ENCODE measurements around the gene THADA. TPM values are rescaled to one million over a fixed set of nuclear protein-coding genes. Genes with fewer than 3 reads are reported as not detected.
"Not testable (repeated sequence)": the region's sequence is repeated elsewhere in the genome, so short reads cannot be mapped to it uniquely, and the experiment has no call there.

Gene THADA
- total RNA-seq, 1 experiment from 2014 or later = 29.4 TPM

GRCh38 chr2:43303889-43304288 lies 291.9 kb downstream of the THADA start:
- no peaks in the 10 kb centered on the region for H3K27me3 ChIP-seq (ENCODE audit: low read length)
- H3K36me3 ChIP-seq (ENCODE audit: insufficient read depth, low read length) = no peaks in the 10 kb centered on the region
- H3K9me2 ChIP-seq (replicated peaks; ENCODE audit: insufficient read depth, low read length) = no peaks in the 10 kb centered on the region
- H3K79me2 ChIP-seq (ENCODE audit: low read length) = no peaks in the 10 kb centered on the region
- no peaks in the 10 kb centered on the region for H3K9me3 ChIP-seq (ENCODE audit: low read length)
- no peak overlapping the region for H2AFZ ChIP-seq (ENCODE audit: low read length)
- no peaks in the 10 kb centered on the region for H3K4me1 ChIP-seq (ENCODE audit: low read length)
- no peak overlapping the region for H3K4me2 ChIP-seq (ENCODE audit: low read depth, low read length, poor library complexity, severe bottlenecking)
- H3K4me3 ChIP-seq (ENCODE audit: low read length) = no peak overlapping the region
- no peak overlapping the region for H3K9ac ChIP-seq (ENCODE audit: low read length)
- H4K20me1 ChIP-seq (ENCODE audit: insufficient read depth, low read depth, low read length) = no peaks in the 10 kb centered on the region
- no peak overlapping the region for H3K27ac ChIP-seq (ENCODE audit: low read length)
- no peak for DNase-seq

GRCh38 chr2:43302961-43303494 lies 292.8 kb downstream of the THADA start:
- H3K9me3 ChIP-seq (ENCODE audit: low read length) = no peaks in the 10 kb centered on the region
- H3K36me3 ChIP-seq (ENCODE audit: insufficient read depth, low read length) = no peaks in the 10 kb centered on the region
- H3K79me2 ChIP-seq (ENCODE audit: low read length) = no peaks in the 10 kb centered on the region
- H3K4me1 ChIP-seq (ENCODE audit: low read length) = no peaks in the 10 kb centered on the region
- DNase-seq = no peak
- no peak overlapping the region for H2AFZ ChIP-seq (ENCODE audit: low read length)
- H3K27me3 ChIP-seq (ENCODE audit: low read length) = no peaks in the 10 kb centered on the region
- no peaks in the 10 kb centered on the region for H4K20me1 ChIP-seq (ENCODE audit: insufficient read depth, low read depth, low read length)
- no peak overlapping the region for H3K9ac ChIP-seq (ENCODE audit: low read length)
- H3K4me2 ChIP-seq (ENCODE audit: low read depth, low read length, poor library complexity, severe bottlenecking) = no peak overlapping the region
- no peaks in the 10 kb centered on the region for H3K9me2 ChIP-seq (replicated peaks; ENCODE audit: insufficient read depth, low read length)
- 0 out of 2 replicates have a peak overlapping the region, but pooled peaks have one; percentile 11 for H3K27ac ChIP-seq (ENCODE audit: low read length)
- H3K4me3 ChIP-seq (ENCODE audit: low read length) = no peak overlapping the region

- no peak overlapping the region for H3K27ac ChIP-seq (ENCODE audit: low read length)
- DNase-seq = no peak
- no peaks in the 10 kb centered on the region for H3K9me3 ChIP-seq (ENCODE audit: low read length)
- H3K27me3 ChIP-seq (ENCODE audit: low read length) = no peaks in the 10 kb centered on the region
- no peaks in the 10 kb centered on the region for H3K79me2 ChIP-seq (ENCODE audit: low read length)
- H3K9ac ChIP-seq (ENCODE audit: low read length) = no peak overlapping the region
- H3K4me3 ChIP-seq (ENCODE audit: low read length) = no peak overlapping the region
- no peak overlapping the region for H3K4me2 ChIP-seq (ENCODE audit: low read depth, low read length, poor library complexity, severe bottlenecking)
- no peak overlapping the region for H2AFZ ChIP-seq (ENCODE audit: low read length)
- no peaks in the 10 kb centered on the region for H3K9me2 ChIP-seq (replicated peaks; ENCODE audit: insufficient read depth, low read length)
- no peaks in the 10 kb centered on the region for H3K36me3 ChIP-seq (ENCODE audit: insufficient read depth, low read length)
- no peaks in the 10 kb centered on the region for H3K4me1 ChIP-seq (ENCODE audit: low read length)
- H4K20me1 ChIP-seq (ENCODE audit: insufficient read depth, low read depth, low read length) = no peaks in the 10 kb centered on the region
These were observed 293.5 kb downstream of the THADA start for GRCh38 chr2:43302182-43302960.

GRCh38 chr2:43300781-43301583 lies 294.9 kb downstream of the THADA start:
- H3K27me3 ChIP-seq (ENCODE audit: low read length) = no peaks in the 10 kb centered on the region
- DNase-seq = no peak
- no peaks in the 10 kb centered on the region for H3K36me3 ChIP-seq (ENCODE audit: insufficient read depth, low read length)
- H3K4me2 ChIP-seq (ENCODE audit: low read depth, low read length, poor library complexity, severe bottlenecking) = no peak overlapping the region
- H3K27ac ChIP-seq (ENCODE audit: low read length) = no peak overlapping the region
- no peaks in the 10 kb centered on the region for H3K9me2 ChIP-seq (replicated peaks; ENCODE audit: insufficient read depth, low read length)
- H3K4me1 ChIP-seq (ENCODE audit: low read length) = no peaks in the 10 kb centered on the region
- no peak overlapping the region for H3K9ac ChIP-seq (ENCODE audit: low read length)
- no peaks in the 10 kb centered on the region for H3K9me3 ChIP-seq (ENCODE audit: low read length)
- no peak overlapping the region for H3K4me3 ChIP-seq (ENCODE audit: low read length)
- H2AFZ ChIP-seq (ENCODE audit: low read length) = no peak overlapping the region
- no peaks in the 10 kb centered on the region for H4K20me1 ChIP-seq (ENCODE audit: insufficient read depth, low read depth, low read length)
- no peaks in the 10 kb centered on the region for H3K79me2 ChIP-seq (ENCODE audit: low read length)

GRCh38 chr2:43300222-43300621 lies 295.6 kb downstream of the THADA start:
- no peaks in the 10 kb centered on the region for H3K4me1 ChIP-seq (ENCODE audit: low read length)
- DNase-seq = no peak
- no peak overlapping the region for H3K4me2 ChIP-seq (ENCODE audit: low read depth, low read length, poor library complexity, severe bottlenecking)
- no peaks in the 10 kb centered on the region for H3K79me2 ChIP-seq (ENCODE audit: low read length)
- H3K9ac ChIP-seq (ENCODE audit: low read length) = no peak overlapping the region
- no peaks in the 10 kb centered on the region for H4K20me1 ChIP-seq (ENCODE audit: insufficient read depth, low read depth, low read length)
- H2AFZ ChIP-seq (ENCODE audit: low read length) = no peak overlapping the region
- H3K27me3 ChIP-seq (ENCODE audit: low read length) = no peaks in the 10 kb centered on the region
- no peak overlapping the region for H3K4me3 ChIP-seq (ENCODE audit: low read length)
- H3K9me3 ChIP-seq (ENCODE audit: low read length) = no peaks in the 10 kb centered on the region
- no peaks in the 10 kb centered on the region for H3K36me3 ChIP-seq (ENCODE audit: insufficient read depth, low read length)
- H3K27ac ChIP-seq (ENCODE audit: low read length) = no peak overlapping the region
- H3K9me2 ChIP-seq (replicated peaks; ENCODE audit: insufficient read depth, low read length) = no peaks in the 10 kb centered on the region

- Histone ChIP-seq H3K36me3 (ENCODE audit: insufficient read depth, low read length) (no peaks in the 10 kb centered on the region), H3K9me3 (ENCODE audit: low read length) (no peaks in the 10 kb centered on the region), H2AFZ (ENCODE audit: low read length) (no peak overlapping the region), H4K20me1 (ENCODE audit: insufficient read depth, low read depth, low read length) (no peaks in the 10 kb centered on the region), H3K4me3 (ENCODE audit: low read length) (no peak overlapping the region), H3K27me3 (ENCODE audit: low read length) (no peaks in the 10 kb centered on the region), H3K27ac (ENCODE audit: low read length) (no peak overlapping the region), H3K9me2 (replicated peaks; ENCODE audit: insufficient read depth, low read length) (no peaks in the 10 kb centered on the region), H3K79me2 (ENCODE audit: low read length) (no peaks in the 10 kb centered on the region), H3K4me2 (ENCODE audit: low read depth, low read length, poor library complexity, severe bottlenecking) (no peak overlapping the region), H3K4me1 (ENCODE audit: low read length) (no peaks in the 10 kb centered on the region), H3K9ac (ENCODE audit: low read length) (no peak overlapping the region)
- no peak for DNase-seq
These were observed 297.3 kb downstream of the THADA start for GRCh38 chr2:43298500-43298899.

GRCh38 chr2:43297740-43298139 lies 298.1 kb downstream of the THADA start:
- H3K36me3 ChIP-seq (ENCODE audit: insufficient read depth, low read length); H3K79me2 ChIP-seq (ENCODE audit: low read length); H3K4me2 ChIP-seq (ENCODE audit: low read depth, low read length, poor library complexity, severe bottlenecking); H3K4me1 ChIP-seq (ENCODE audit: low read length); H3K9me2 ChIP-seq (replicated peaks; ENCODE audit: insufficient read depth, low read length); H3K9me3 ChIP-seq (ENCODE audit: low read length); H3K4me3 ChIP-seq (ENCODE audit: low read length); H4K20me1 ChIP-seq (ENCODE audit: insufficient read depth, low read depth, low read length); DNase-seq; H2AFZ ChIP-seq (ENCODE audit: low read length); H3K9ac ChIP-seq (ENCODE audit: low read length); H3K27me3 ChIP-seq (ENCODE audit: low read length); H3K27ac ChIP-seq (ENCODE audit: low read length): not testable (repeated sequence)

- H3K79me2 ChIP-seq (ENCODE audit: low read length) = no peaks in the 10 kb centered on the region
- no peaks in the 10 kb centered on the region for H3K9me3 ChIP-seq (ENCODE audit: low read length)
- no peak overlapping the region for H2AFZ ChIP-seq (ENCODE audit: low read length)
- no peak overlapping the region for H3K27ac ChIP-seq (ENCODE audit: low read length)
- no peaks in the 10 kb centered on the region for H3K4me1 ChIP-seq (ENCODE audit: low read length)
- H3K27me3 ChIP-seq (ENCODE audit: low read length) = no peaks in the 10 kb centered on the region
- H4K20me1 ChIP-seq (ENCODE audit: insufficient read depth, low read depth, low read length) = no peaks in the 10 kb centered on the region
- H3K4me3 ChIP-seq (ENCODE audit: low read length) = no peak overlapping the region
- no peak for DNase-seq
- H3K9ac ChIP-seq (ENCODE audit: low read length) = no peak overlapping the region
- H3K4me2 ChIP-seq (ENCODE audit: low read depth, low read length, poor library complexity, severe bottlenecking) = no peak overlapping the region
- H3K9me2 ChIP-seq (replicated peaks; ENCODE audit: insufficient read depth, low read length) = no peaks in the 10 kb centered on the region
- H3K36me3 ChIP-seq (ENCODE audit: insufficient read depth, low read length) = no peaks in the 10 kb centered on the region
These were observed 300.8 kb downstream of the THADA start for GRCh38 chr2:43294973-43295603.

Data from Karpas-422 (cell line).